ENCODE measurements around the gene SUOX. TPM values are rescaled to one million over a fixed set of nuclear protein-coding genes. Genes with fewer than 3 reads are reported as not detected.

The SUOX gene
- total RNA-seq, result 10 to 100 TPM; 18.7 to 25.6 (median 22.9) TPM

GRCh38 chr12:55996715-55997534 lies at the start of gene SUOX:
SUOX (plus strand) TSS chr12:55997276; CDS start chr12:56002222, 4,946 bp downstream.
- DNase-seq (ENCODE audit: low spot score in 2 of 2), result peak; percentile 96 to 98
- WGBS, result under 1% methylated on average over 26 of the region's 27 CpGs
- TF ChIP-seq EP300 (IDR thresholded peaks at IDR 0.05), result no peak
- no peak for TF ChIP-seq CTCF (IDR thresholded peaks at IDR 0.05)
- TF ChIP-seq POLR2AphosphoS5 (IDR thresholded peaks at IDR 0.05), result peak in 1 of 3 donors; percentile 30
- no peak for TF ChIP-seq POLR2A (IDR thresholded peaks at IDR 0.05)
- Histone ChIP-seq H3K36me3 (peaks cover 28% of the 10 kb centered on the region), H3K4me1 (peaks cover 15% of the 10 kb centered on the region), H3K9me3 (no peaks in the 10 kb centered on the region), H3K27me3 (no peaks in the 10 kb centered on the region), H3K27ac (peak within 1 kb of the TSS; percentile 74), H3K4me3 (peak within 1 kb of the TSS; percentile 59)

- H3K27ac ChIP-seq, result peak overlapping the region; percentile 67
These were observed 41.7 kb upstream of the SUOX start for GRCh38 chr12:55955344-55955743.

GRCh38 chr12:55955800-55956508 lies 41.1 kb upstream of the SUOX start:
- Histone ChIP-seq H3K36me3 (peaks cover 36% of the 10 kb centered on the region), H3K4me1 (peaks cover 37% of the 10 kb centered on the region), H3K4me3 (no peak overlapping the region), H3K27ac (peak overlapping the region; percentile 67), H3K27me3 (no peaks in the 10 kb centered on the region), H3K9me3 (no peaks in the 10 kb centered on the region)
- WGBS, result 63% methylated on average over 6 of the region's 6 CpGs
- peak in 1 of 2 donors; percentile 43 for TF ChIP-seq CTCF (IDR thresholded peaks at IDR 0.05)
- TF ChIP-seq POLR2AphosphoS5 (IDR thresholded peaks at IDR 0.05), result no peak
- no peak for DNase-seq (ENCODE audit: low spot score in 2 of 2)

More at GRCh38 chr12:55955344-55955743, 41.7 kb upstream of the SUOX start:
- H3K4me3 ChIP-seq, result no peak overlapping the region
- H3K27me3 ChIP-seq, result no peaks in the 10 kb centered on the region
- no peaks in the 10 kb centered on the region for H3K9me3 ChIP-seq
- no peak for DNase-seq (ENCODE audit: low spot score in 2 of 2)
- TF ChIP-seq CTCF (IDR thresholded peaks at IDR 0.05), result no peak
- TF ChIP-seq POLR2A (IDR thresholded peaks at IDR 0.05), result no peak
- TF ChIP-seq EP300 (IDR thresholded peaks at IDR 0.05), result no peak
- TF ChIP-seq POLR2AphosphoS5 (IDR thresholded peaks at IDR 0.05), result no peak
- H3K4me1 ChIP-seq, result peaks cover 37% of the 10 kb centered on the region
- peaks cover 37% of the 10 kb centered on the region for H3K36me3 ChIP-seq
- 83% methylated on average over 3 of the region's 4 CpGs for WGBS

GRCh38 chr12:55957106-55957859 lies 39.8 kb upstream of the SUOX start:
- DNase-seq (ENCODE audit: low spot score in 2 of 2), result no peak
- peaks cover 23% of the 10 kb centered on the region for H3K36me3 ChIP-seq
- H3K9me3 ChIP-seq, result no peaks in the 10 kb centered on the region
- H3K27ac ChIP-seq, result peak overlapping the region; percentile 67
- TF ChIP-seq CTCF (IDR thresholded peaks at IDR 0.05), result no peak
- TF ChIP-seq EP300 (IDR thresholded peaks at IDR 0.05), result no peak
- TF ChIP-seq POLR2AphosphoS5 (IDR thresholded peaks at IDR 0.05), result no peak
- no peak for TF ChIP-seq POLR2A (IDR thresholded peaks at IDR 0.05)
- H3K4me3 ChIP-seq, result no peak overlapping the region
- 44% methylated on average over 4 of the region's 5 CpGs for WGBS
- H3K27me3 ChIP-seq, result no peaks in the 10 kb centered on the region
- H3K4me1 ChIP-seq, result peaks cover 37% of the 10 kb centered on the region
